ENCODE measurements around the gene ELOVL5. TPM values are rescaled to one million over a fixed set of nuclear protein-coding genes. Genes with fewer than 3 reads are reported as not detected.
"Not testable (repeated sequence)": the region's sequence is repeated elsewhere in the genome, so short reads cannot be mapped to it uniquely, and the experiment has no call there.

Gene ELOVL5
- total RNA-seq, 4 donors from 2014 or later = 5.6 to 7.2 (median 6.2) TPM

DNA sequence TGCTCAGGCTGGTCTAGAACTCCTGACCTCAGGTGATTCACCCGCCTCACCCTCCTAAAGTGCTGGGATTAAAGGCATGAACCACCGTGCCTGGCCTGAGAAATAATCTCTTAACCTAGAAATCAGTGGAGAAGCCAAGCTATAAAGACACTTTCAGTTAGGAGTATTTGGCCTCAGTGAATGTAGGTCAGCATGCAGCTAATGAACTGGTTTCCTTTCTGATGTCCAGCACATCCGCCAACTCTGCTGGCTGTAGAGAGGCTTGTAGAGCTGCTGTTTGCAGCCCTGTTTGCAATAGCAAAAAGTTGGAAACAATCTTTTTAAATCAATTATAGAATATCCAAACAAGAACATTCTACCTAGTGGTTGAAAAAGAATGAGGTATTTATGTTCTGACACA lies 42.4 kb upstream of the ELOVL5 start:
- no peak overlapping the region for H3K4me3 ChIP-seq
- no peak for DNase-seq
- no peak for ATAC-seq

DNA sequence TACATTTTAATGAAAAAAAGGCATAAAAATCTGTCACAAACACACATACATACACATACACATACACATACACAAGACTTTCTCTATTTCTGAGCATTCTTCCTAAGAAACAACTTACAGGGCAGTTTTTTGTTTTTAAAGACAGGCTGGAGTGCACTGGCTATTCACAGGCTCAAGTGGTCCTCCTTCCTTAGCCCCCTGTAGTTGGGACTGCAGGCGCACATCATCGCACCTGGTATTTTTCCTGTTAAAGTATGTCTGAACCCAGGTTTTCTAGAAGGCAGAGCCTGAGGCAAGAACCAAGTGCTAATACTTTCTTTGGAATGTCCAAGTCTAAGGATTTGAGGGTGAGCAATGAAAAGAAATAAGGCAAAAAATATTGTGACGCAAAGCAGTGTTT lies 41.3 kb upstream of the ELOVL5 start:
- H3K27ac ChIP-seq = no peak overlapping the region
- H3K9me3 ChIP-seq = no peaks in the 10 kb centered on the region
- TF ChIP-seq, protein P1, sequence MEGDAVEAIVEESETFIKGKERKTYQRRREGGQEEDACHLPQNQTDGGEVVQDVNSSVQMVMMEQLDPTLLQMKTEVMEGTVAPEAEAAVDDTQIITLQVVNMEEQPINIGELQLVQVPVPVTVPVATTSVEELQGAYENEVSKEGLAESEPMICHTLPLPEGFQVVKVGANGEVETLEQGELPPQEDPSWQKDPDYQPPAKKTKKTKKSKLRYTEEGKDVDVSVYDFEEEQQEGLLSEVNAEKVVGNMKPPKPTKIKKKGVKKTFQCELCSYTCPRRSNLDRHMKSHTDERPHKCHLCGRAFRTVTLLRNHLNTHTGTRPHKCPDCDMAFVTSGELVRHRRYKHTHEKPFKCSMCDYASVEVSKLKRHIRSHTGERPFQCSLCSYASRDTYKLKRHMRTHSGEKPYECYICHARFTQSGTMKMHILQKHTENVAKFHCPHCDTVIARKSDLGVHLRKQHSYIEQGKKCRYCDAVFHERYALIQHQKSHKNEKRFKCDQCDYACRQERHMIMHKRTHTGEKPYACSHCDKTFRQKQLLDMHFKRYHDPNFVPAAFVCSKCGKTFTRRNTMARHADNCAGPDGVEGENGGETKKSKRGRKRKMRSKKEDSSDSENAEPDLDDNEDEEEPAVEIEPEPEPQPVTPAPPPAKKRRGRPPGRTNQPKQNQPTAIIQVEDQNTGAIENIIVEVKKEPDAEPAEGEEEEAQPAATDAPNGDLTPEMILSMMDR (IDR thresholded peaks at IDR 0.05 in 4 of 5, conservative IDR thresholded peaks at IDR 0.05 in 1 of 5) = no peak
- TF ChIP-seq POLR2A (IDR thresholded peaks at IDR 0.05) = no peak
- no peak for ATAC-seq
- in situ Hi-C loops (cut with MboI; ENCODE audit: low sequenced_read_pairs in 4 of 4) (no loop called here), intact Hi-C loops (cut with DNase I; ENCODE audit: low total_unique reads) (no loop called here)
- H3K27me3 ChIP-seq = no peaks in the 10 kb centered on the region
- H3K36me3 ChIP-seq = no peaks in the 10 kb centered on the region
- H3K4me1 ChIP-seq = no peaks in the 10 kb centered on the region
- no peak overlapping the region for H3K4me3 ChIP-seq
- no peak for DNase-seq

More for the DNA sequence above, 42.4 kb upstream of the ELOVL5 start:
- Histone ChIP-seq H3K27ac (no peak overlapping the region), H3K36me3 (no peaks in the 10 kb centered on the region), H3K27me3 (no peaks in the 10 kb centered on the region), H3K4me1 (no peaks in the 10 kb centered on the region), H3K9me3 (no peaks in the 10 kb centered on the region)
- in situ Hi-C loops (cut with MboI; ENCODE audit: low sequenced_read_pairs in 4 of 4) (no loop called here), intact Hi-C loops (cut with DNase I; ENCODE audit: low total_unique reads) (no loop called here)
- TF ChIP-seq, protein P1 (IDR thresholded peaks at IDR 0.05 in 4 of 5, conservative IDR thresholded peaks at IDR 0.05 in 1 of 5) = no peak
- no peak for TF ChIP-seq POLR2A (IDR thresholded peaks at IDR 0.05)

DNA sequence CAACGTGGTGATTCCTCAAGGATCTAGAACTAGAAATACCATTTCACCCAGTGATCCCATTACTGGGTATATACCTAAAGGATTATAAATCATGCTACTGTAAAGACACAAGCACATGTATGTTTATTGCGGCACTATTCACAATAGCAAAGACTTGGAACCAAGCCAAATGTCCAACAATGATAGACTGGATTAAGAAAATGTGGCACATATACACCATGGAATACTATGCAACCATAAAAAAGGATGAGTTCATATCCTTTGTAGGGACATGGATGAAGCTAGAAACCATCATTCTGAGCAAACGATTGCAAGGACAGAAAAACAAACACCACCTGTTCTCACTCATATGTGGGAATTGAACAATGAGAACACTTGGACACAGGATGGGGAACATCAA lies 39.9 kb upstream of the ELOVL5 start:
- H3K4me3 ChIP-seq; intact Hi-C loops (cut with DNase I; ENCODE audit: low total_unique reads); ATAC-seq; H3K36me3 ChIP-seq; H3K4me1 ChIP-seq; H3K27ac ChIP-seq; H3K9me3 ChIP-seq; in situ Hi-C loops (cut with MboI; ENCODE audit: low sequenced_read_pairs in 4 of 4); DNase-seq; H3K27me3 ChIP-seq: not testable (repeated sequence)

DNA sequence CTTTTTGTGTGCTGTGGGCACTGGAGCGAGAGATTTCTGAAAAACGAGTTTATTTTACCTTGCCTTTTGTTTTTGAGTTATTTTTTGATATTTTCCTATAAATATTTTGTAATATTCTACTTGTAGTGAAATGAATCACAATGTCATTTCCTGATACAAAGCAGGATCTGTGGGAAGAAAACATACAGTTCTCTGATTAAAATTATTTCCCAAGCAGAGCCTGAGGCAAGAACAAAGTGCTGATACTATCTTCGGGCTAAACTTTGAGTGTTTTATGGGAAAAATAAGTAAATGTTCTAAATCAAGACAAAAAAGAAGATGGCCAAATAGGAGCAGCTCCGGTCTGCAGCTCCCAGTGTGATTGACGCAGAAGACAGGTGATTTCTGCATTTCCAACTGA lies 33.7 kb upstream of the ELOVL5 start:
- no peak overlapping the region for H3K27ac ChIP-seq
- DNase-seq = no peak
- no peaks in the 10 kb centered on the region for H3K27me3 ChIP-seq
- no peaks in the 10 kb centered on the region for H3K36me3 ChIP-seq
- in situ Hi-C loops (cut with MboI; ENCODE audit: low sequenced_read_pairs in 4 of 4) = no loop called here
- H3K4me1 ChIP-seq = no peaks in the 10 kb centered on the region
- TF ChIP-seq, protein P1 (IDR thresholded peaks at IDR 0.05 in 4 of 5, conservative IDR thresholded peaks at IDR 0.05 in 1 of 5) = no peak
- no peak for TF ChIP-seq POLR2A (IDR thresholded peaks at IDR 0.05)
- ATAC-seq = no peak
- intact Hi-C loops (cut with DNase I; ENCODE audit: low total_unique reads) = no loop called here
- no peak overlapping the region for H3K4me3 ChIP-seq
- no peaks in the 10 kb centered on the region for H3K9me3 ChIP-seq

DNA sequence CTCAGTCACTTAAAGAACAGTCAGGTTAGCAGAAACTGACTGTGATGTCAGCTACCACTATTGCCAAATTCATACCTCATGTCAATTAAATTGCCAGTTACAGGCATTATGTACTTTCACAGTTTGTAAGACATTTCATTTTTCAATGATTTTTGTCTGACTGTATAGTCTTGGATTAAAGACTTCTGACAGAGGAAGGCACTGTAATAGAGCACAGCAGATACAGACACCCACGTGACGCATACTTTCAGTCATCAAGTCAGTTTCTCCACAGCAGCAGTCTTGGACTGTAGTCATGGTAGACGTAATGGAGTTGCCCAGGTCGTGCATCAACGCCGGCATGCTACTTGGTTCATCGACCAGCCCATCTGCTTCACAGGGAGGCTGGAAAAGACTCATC lies 29.5 kb upstream of the ELOVL5 start:
- in situ Hi-C loops (cut with MboI; ENCODE audit: low sequenced_read_pairs in 4 of 4) (no loop called here), intact Hi-C loops (cut with DNase I; ENCODE audit: low total_unique reads) (no loop called here)
- Histone ChIP-seq H3K4me3 (no peak overlapping the region), H3K27ac (no peak overlapping the region), H3K27me3 (no peaks in the 10 kb centered on the region), H3K9me3 (no peaks in the 10 kb centered on the region), H3K36me3 (no peaks in the 10 kb centered on the region), H3K4me1 (no peaks in the 10 kb centered on the region)
- DNase-seq (no peak), ATAC-seq (no peak)
- no peak for TF ChIP-seq POLR2A (IDR thresholded peaks at IDR 0.05)
- TF ChIP-seq, protein P1 (IDR thresholded peaks at IDR 0.05 in 4 of 5, conservative IDR thresholded peaks at IDR 0.05 in 1 of 5) = no peak

All from gastrocnemius medialis (tissue), 4 donors.